Panc1 (cell line): ENCODE measurements around the gene H1-8. TPM values are rescaled to one million over a fixed set of nuclear protein-coding genes. Genes with fewer than 3 reads are reported as not detected.
"Not testable (repeated sequence)": the region's sequence is repeated elsewhere in the genome, so short reads cannot be mapped to it uniquely, and the experiment has no call there.

Experiments used
- ATAC-seq: fragments of 200-7000 bp; cut with Tn5 transposase; 2 replicates; pipeline ENCODE4 v1.9.1; 2020; ENCODE audit warnings: mild to moderate bottlenecking, moderate library complexity
- BruUV-seq: library from RNA; stranded (reverse); fragments of 400-500 nt; replicated peaks from 2 replicates; lab custom pipeline; 2021; lab: Mats Ljungman, UMichigan
- CTCF ChIA-PET: fragments of 300-600 bp; sonication (Branson Sonifier 250); formaldehyde crosslinking; loops from one replicate; lab custom pipeline; 2022; ENCODE audit warnings: antibody characterized with exemption; lab: Charles Lee
- POLR2A ChIA-PET: fragments of 300-600 bp; sonication (Branson Sonifier 250); formaldehyde crosslinking; loops from one replicate; lab custom pipeline; 2022; ENCODE audit warnings: antibody characterized with exemption; lab: Charles Lee
- DNase-seq: peaks from one replicate; pipeline ENCODE4 v3.0.0-alpha.2; 2010; ENCODE audit warnings: low read depth, low spot score
- H3K27ac ChIP-seq: 2 replicates; pipeline ENCODE4 v1.5.1; 2011; ENCODE audit warnings: mild to moderate bottlenecking, low read length, inconsistent platforms
- H3K27me3 ChIP-seq: fragments of 200-500 bp; sonication (Bioruptor generic); 2 replicates; pipeline ENCODE4 v1.6.0; 2014; ENCODE audit warnings: low read length, inconsistent platforms; ENCODE audit not compliant: control insufficient read depth, insufficient read depth
- H3K36me3 ChIP-seq: fragments of 200-500 bp; sonication (Bioruptor generic); 2 replicates; pipeline ENCODE4 v1.5.1; 2014; ENCODE audit warnings: inconsistent platforms, mild to moderate bottlenecking, low read length, moderate library complexity; ENCODE audit not compliant: control insufficient read depth, insufficient read depth
- H3K4me1 ChIP-seq: 2 replicates; pipeline ENCODE4 v1.5.1; 2011; ENCODE audit warnings: inconsistent platforms, mild to moderate bottlenecking, low read length, moderate library complexity; ENCODE audit not compliant: control insufficient read depth, insufficient read depth
- H3K4me3 ChIP-seq, 2 experiments: 2 replicates each; pipeline ENCODE4 v1.5.1; 2011 to 2012; ENCODE audit warnings: low read depth in 2 of 2, low read length in 2 of 2, mild to moderate bottlenecking in 2 of 2, inconsistent platforms in 1 of 2, moderate library complexity in 1 of 2
- H3K9me3 ChIP-seq: fragments of 200-500 bp; sonication (Bioruptor generic); 2 replicates; pipeline ENCODE4 v1.5.1; 2014; ENCODE audit warnings: low read depth, mild to moderate bottlenecking, inconsistent platforms, low read length, moderate library complexity; ENCODE audit not compliant: control insufficient read depth, insufficient read depth
- TCF7L2 ChIP-seq: IDR thresholded peaks from 2 replicates; pipeline ENCODE4 v1.6.1; 2011; ENCODE audit warnings: mild to moderate bottlenecking, low read depth, low read length, inconsistent platforms
- in situ Hi-C: cut with HindIII; loops from 2 replicates; pipeline ENCODE4 v1.10.0; 2016; ENCODE audit warnings: low sequenced_read_pairs, low pct_unique_long_range_greater_than_20kb
- intact Hi-C: fragments of 100-400 bp; cut with micrococcal nuclease; formaldehyde crosslinking; loops from one replicate; pipeline ENCODE4 v1.10.0; 2022; ENCODE audit not compliant: unreplicated experiment
- total RNA-seq: library from RNA; stranded (reverse); gene quantifications from one replicate; pipeline ENCODE4 v1.2.1, GENCODE V29; 2021; ENCODE audit not compliant: unreplicated experiment

Gene H1-8
- total RNA-seq, 1 experiment from 2014 or later, result not detected

- BruUV-seq, H3K36me3 ChIP-seq, intact Hi-C loops, H3K4me1 ChIP-seq, POLR2A ChIA-PET, CTCF ChIA-PET, H3K4me3 ChIP-seq, in situ Hi-C loops, H3K9me3 ChIP-seq, H3K27me3 ChIP-seq: not testable (repeated sequence)
- DNase-seq, result peak; percentile 20
- peak; percentile 79 for ATAC-seq
- 0 out of 2 replicates have a peak overlapping the region, but pooled peaks have one; percentile 29 for H3K27ac ChIP-seq
- 0 out of 2 replicates have a peak, but pooled peaks have one; percentile 29 for TF ChIP-seq TCF7L2
These were observed 47.9 kb upstream of the H1-8 start for GRCh38 chr3:129495006-129495639.

- H3K36me3 ChIP-seq, H3K27ac ChIP-seq, H3K4me1 ChIP-seq, H3K27me3 ChIP-seq, BruUV-seq, ATAC-seq, DNase-seq, in situ Hi-C loops, CTCF ChIA-PET, H3K9me3 ChIP-seq, POLR2A ChIA-PET, H3K4me3 ChIP-seq, intact Hi-C loops: not testable (repeated sequence)
These were observed 45.1 kb upstream of the H1-8 start for GRCh38 chr3:129497876-129498275.

- intact Hi-C loops, result not testable (repeated sequence)
These were observed 44.1 kb upstream of the H1-8 start for GRCh38 chr3:129498603-129499488.

DNA sequence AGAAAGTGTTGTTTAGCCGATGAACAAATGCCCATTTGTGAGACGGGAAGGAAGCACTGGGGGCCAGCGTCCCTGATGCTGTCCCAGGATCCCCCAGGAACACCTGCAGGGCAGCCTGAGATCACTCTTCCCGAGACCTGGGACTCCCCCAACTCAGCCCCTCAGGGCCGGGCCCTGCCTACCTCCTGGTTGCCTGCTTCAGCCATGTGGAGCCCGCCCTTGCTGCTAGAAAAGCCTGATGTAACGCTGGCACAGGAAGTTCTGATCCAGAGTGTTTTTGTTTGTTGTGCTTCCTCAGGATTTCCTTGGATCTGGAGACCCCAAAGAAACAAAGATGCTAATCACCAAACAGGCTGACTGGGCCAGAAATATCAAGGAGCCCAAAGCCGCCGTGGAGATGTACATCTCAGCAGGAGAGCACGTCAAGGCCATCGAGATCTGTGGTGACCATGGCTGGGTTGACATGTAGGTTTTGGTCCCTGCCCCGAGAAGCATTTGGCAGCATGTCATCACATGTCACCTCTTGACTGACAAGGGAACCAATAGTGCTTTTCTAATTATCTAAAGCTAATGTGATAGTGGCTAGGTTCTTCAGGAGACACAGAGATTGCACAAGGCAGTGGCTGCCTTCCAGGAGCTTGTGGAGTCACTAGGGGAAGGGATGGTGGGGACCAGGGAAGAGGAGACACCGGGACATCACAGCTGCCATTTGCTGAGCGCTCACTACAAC is 43.2 kb upstream of the H1-8 start:
- H3K27ac ChIP-seq, ATAC-seq, in situ Hi-C loops, CTCF ChIA-PET, BruUV-seq, POLR2A ChIA-PET, H3K4me3 ChIP-seq, H3K36me3 ChIP-seq, H3K9me3 ChIP-seq, H3K27me3 ChIP-seq, intact Hi-C loops, H3K4me1 ChIP-seq, DNase-seq: not testable (repeated sequence)

More at GRCh38 chr3:129498603-129499488, 44.1 kb upstream of the H1-8 start:
- ATAC-seq, in situ Hi-C loops, H3K4me3 ChIP-seq, H3K4me1 ChIP-seq, H3K27me3 ChIP-seq, H3K9me3 ChIP-seq, POLR2A ChIA-PET, CTCF ChIA-PET, H3K36me3 ChIP-seq, DNase-seq, BruUV-seq, H3K27ac ChIP-seq: not testable (repeated sequence)
